ENCODE measurements around the gene BORCS5. TPM values are rescaled to one million over a fixed set of nuclear protein-coding genes. Genes with fewer than 3 reads are reported as not detected.

The BORCS5 gene
- total and polyA plus RNA-seq, 2 experiments from 2014 or later, result 11.3 to 12.6 TPM

DNA sequence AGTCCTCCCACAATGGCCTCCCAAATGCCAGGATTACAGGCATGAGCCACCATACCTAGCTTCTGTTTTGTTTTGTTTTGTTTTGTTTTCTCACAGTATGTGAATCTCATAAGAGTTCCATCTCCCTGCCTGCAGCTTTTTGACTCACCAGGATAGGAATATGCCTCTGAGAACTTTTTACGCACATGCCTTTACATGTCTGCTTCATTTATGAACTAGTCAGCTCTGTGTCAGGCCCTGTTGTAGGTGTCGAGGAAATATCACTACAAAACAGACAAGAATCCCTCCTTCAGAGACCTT, 89.0 kb downstream of the BORCS5 start:
- H3K36me3 Mint-ChIP-seq (ENCODE audit: low read depth), result no peaks in the 10 kb centered on the region
- no peaks in the 10 kb centered on the region for H3K27me3 ChIP-seq (ENCODE audit: insufficient read depth)
- H3K36me3 ChIP-seq (ENCODE audit: insufficient read depth), result no peaks in the 10 kb centered on the region
- no peak overlapping the region for H3K27ac ChIP-seq (ENCODE audit: low read depth)
- peaks cover 7% of the 10 kb centered on the region for H3K27me3 Mint-ChIP-seq (ENCODE audit: insufficient read depth, low read depth, poor library complexity)
- DNase-seq (ENCODE audit: low spot score), result no peak
- H3K4me1 Mint-ChIP-seq, result peaks cover 32% of the 10 kb centered on the region
- no peak overlapping the region for H3K27ac Mint-ChIP-seq
- ATAC-seq, result no peak
- H3K79me2 ChIP-seq (replicated peaks; ENCODE audit: insufficient read depth), result no peaks in the 10 kb centered on the region
- no peak overlapping the region for H3K4me3 Mint-ChIP-seq
- H3K9me2 ChIP-seq (ENCODE audit: insufficient read depth), result no peaks in the 10 kb centered on the region
- H2AFZ ChIP-seq, result no peak overlapping the region
- no peak overlapping the region for H3K4me3 ChIP-seq
- no peaks in the 10 kb centered on the region; the same call in 1 of the 2 replicates for H4K20me1 ChIP-seq (replicated peaks; ENCODE audit: insufficient read depth)
- TF ChIP-seq, protein P1, sequence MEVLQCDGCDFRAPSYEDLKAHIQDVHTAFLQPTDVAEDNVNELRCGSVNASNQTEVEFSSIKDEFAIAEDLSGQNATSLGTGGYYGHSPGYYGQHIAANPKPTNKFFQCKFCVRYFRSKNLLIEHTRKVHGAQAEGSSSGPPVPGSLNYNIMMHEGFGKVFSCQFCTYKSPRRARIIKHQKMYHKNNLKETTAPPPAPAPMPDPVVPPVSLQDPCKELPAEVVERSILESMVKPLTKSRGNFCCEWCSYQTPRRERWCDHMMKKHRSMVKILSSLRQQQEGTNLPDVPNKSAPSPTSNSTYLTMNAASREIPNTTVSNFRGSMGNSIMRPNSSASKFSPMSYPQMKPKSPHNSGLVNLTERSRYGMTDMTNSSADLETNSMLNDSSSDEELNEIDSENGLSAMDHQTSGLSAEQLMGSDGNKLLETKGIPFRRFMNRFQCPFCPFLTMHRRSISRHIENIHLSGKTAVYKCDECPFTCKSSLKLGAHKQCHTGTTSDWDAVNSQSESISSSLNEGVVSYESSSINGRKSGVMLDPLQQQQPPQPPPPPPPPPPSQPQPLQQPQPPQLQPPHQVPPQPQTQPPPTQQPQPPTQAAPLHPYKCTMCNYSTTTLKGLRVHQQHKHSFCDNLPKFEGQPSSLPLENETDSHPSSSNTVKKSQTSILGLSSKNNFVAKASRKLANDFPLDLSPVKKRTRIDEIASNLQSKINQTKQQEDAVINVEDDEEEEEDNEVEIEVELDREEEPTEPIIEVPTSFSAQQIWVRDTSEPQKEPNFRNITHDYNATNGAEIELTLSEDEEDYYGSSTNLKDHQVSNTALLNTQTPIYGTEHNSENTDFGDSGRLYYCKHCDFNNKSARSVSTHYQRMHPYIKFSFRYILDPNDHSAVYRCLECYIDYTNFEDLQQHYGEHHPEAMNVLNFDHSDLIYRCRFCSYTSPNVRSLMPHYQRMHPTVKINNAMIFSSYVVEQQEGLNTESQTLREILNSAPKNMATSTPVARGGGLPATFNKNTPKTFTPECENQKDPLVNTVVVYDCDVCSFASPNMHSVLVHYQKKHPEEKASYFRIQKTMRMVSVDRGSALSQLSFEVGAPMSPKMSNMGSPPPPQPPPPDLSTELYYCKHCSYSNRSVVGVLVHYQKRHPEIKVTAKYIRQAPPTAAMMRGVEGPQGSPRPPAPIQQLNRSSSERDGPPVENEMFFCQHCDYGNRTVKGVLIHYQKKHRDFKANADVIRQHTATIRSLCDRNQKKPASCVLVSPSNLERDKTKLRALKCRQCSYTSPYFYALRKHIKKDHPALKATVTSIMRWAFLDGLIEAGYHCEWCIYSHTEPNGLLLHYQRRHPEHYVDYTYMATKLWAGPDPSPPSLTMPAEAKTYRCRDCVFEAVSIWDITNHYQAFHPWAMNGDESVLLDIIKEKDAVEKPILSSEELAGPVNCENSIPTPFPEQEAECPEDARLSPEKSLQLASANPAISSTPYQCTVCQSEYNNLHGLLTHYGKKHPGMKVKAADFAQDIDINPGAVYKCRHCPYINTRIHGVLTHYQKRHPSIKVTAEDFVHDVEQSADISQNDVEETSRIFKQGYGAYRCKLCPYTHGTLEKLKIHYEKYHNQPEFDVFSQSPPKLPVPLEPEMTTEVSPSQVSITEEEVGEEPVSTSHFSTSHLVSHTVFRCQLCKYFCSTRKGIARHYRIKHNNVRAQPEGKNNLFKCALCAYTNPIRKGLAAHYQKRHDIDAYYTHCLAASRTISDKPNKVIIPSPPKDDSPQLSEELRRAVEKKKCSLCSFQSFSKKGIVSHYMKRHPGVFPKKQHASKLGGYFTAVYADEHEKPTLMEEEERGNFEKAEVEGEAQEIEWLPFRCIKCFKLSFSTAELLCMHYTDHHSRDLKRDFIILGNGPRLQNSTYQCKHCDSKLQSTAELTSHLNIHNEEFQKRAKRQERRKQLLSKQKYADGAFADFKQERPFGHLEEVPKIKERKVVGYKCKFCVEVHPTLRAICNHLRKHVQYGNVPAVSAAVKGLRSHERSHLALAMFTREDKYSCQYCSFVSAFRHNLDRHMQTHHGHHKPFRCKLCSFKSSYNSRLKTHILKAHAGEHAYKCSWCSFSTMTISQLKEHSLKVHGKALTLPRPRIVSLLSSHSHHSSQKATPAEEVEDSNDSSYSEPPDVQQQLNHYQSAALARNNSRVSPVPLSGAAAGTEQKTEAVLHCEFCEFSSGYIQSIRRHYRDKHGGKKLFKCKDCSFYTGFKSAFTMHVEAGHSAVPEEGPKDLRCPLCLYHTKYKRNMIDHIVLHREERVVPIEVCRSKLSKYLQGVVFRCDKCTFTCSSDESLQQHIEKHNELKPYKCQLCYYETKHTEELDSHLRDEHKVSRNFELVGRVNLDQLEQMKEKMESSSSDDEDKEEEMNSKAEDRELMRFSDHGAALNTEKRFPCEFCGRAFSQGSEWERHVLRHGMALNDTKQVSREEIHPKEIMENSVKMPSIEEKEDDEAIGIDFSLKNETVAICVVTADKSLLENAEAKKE (CRISPR knock-in tag; IDR thresholded peaks at IDR 0.05), result no peak
- TF ChIP-seq ZNF114 (CRISPR knock-in tag; IDR thresholded peaks at IDR 0.05), result no peak
- TF ChIP-seq POLR2AphosphoS5 (IDR thresholded peaks at IDR 0.05; ENCODE audit: low read depth), result no peak
- TF ChIP-seq STAT1 (IDR thresholded peaks at IDR 0.05; ENCODE audit: unreplicated experiment), result no peak
- TF ChIP-seq, protein P2, sequence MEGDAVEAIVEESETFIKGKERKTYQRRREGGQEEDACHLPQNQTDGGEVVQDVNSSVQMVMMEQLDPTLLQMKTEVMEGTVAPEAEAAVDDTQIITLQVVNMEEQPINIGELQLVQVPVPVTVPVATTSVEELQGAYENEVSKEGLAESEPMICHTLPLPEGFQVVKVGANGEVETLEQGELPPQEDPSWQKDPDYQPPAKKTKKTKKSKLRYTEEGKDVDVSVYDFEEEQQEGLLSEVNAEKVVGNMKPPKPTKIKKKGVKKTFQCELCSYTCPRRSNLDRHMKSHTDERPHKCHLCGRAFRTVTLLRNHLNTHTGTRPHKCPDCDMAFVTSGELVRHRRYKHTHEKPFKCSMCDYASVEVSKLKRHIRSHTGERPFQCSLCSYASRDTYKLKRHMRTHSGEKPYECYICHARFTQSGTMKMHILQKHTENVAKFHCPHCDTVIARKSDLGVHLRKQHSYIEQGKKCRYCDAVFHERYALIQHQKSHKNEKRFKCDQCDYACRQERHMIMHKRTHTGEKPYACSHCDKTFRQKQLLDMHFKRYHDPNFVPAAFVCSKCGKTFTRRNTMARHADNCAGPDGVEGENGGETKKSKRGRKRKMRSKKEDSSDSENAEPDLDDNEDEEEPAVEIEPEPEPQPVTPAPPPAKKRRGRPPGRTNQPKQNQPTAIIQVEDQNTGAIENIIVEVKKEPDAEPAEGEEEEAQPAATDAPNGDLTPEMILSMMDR (conservative IDR thresholded peaks at IDR 0.05; ENCODE audit: low read depth in 2 of 2), result no peak
- TF ChIP-seq, protein P3, sequence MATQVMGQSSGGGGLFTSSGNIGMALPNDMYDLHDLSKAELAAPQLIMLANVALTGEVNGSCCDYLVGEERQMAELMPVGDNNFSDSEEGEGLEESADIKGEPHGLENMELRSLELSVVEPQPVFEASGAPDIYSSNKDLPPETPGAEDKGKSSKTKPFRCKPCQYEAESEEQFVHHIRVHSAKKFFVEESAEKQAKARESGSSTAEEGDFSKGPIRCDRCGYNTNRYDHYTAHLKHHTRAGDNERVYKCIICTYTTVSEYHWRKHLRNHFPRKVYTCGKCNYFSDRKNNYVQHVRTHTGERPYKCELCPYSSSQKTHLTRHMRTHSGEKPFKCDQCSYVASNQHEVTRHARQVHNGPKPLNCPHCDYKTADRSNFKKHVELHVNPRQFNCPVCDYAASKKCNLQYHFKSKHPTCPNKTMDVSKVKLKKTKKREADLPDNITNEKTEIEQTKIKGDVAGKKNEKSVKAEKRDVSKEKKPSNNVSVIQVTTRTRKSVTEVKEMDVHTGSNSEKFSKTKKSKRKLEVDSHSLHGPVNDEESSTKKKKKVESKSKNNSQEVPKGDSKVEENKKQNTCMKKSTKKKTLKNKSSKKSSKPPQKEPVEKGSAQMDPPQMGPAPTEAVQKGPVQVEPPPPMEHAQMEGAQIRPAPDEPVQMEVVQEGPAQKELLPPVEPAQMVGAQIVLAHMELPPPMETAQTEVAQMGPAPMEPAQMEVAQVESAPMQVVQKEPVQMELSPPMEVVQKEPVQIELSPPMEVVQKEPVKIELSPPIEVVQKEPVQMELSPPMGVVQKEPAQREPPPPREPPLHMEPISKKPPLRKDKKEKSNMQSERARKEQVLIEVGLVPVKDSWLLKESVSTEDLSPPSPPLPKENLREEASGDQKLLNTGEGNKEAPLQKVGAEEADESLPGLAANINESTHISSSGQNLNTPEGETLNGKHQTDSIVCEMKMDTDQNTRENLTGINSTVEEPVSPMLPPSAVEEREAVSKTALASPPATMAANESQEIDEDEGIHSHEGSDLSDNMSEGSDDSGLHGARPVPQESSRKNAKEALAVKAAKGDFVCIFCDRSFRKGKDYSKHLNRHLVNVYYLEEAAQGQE (IDR thresholded peaks at IDR 0.05; ENCODE audit: unreplicated experiment), result no peak
- no peak for TF ChIP-seq EZH2phosphoT487 (IDR thresholded peaks at IDR 0.05; ENCODE audit: unreplicated experiment)
- TF ChIP-seq ZNF331 (CRISPR knock-in tag; IDR thresholded peaks at IDR 0.05; ENCODE audit: low read depth), result no peak
- TF ChIP-seq, protein P4, sequence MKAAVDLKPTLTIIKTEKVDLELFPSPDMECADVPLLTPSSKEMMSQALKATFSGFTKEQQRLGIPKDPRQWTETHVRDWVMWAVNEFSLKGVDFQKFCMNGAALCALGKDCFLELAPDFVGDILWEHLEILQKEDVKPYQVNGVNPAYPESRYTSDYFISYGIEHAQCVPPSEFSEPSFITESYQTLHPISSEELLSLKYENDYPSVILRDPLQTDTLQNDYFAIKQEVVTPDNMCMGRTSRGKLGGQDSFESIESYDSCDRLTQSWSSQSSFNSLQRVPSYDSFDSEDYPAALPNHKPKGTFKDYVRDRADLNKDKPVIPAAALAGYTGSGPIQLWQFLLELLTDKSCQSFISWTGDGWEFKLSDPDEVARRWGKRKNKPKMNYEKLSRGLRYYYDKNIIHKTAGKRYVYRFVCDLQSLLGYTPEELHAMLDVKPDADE (IDR thresholded peaks at IDR 0.05), result no peak
- TF ChIP-seq JUNB (IDR thresholded peaks at IDR 0.05; ENCODE audit: unreplicated experiment), result no peak
- TF ChIP-seq EZH2 (IDR thresholded peaks at IDR 0.05; ENCODE audit: low read depth, unreplicated experiment), result no peak
- TF ChIP-seq NANOG (IDR thresholded peaks at IDR 0.05; ENCODE audit: borderline replicate concordance), result no peak
- no peak for TF ChIP-seq CREB1 (CRISPR knock-in tag; IDR thresholded peaks at IDR 0.05; ENCODE audit: low read depth)
- peaks cover 19% of the 10 kb centered on the region for H3K4me1 ChIP-seq (ENCODE audit: insufficient read depth)
- 0 out of 2 replicates have a peak, but pooled peaks cover 2% of the 10 kb centered on the region for H3F3A ChIP-seq (replicated peaks; ENCODE audit: low read depth)
- H3K4me2 ChIP-seq, result no peak overlapping the region
- no peaks in the 10 kb centered on the region for H3K9me3 Mint-ChIP-seq
